ENCODE results near the gene CDC123. TPM values are rescaled to one million over a fixed set of nuclear protein-coding genes. Genes with fewer than 3 reads are reported as not detected.

The CDC123 gene
- total and polyA plus RNA-seq, 2 experiments from 2014 or later: 158 to 179 TPM

- no peak for ATAC-seq
- Histone ChIP-seq H3K9me2 (ENCODE audit: insufficient read depth) (no peaks in the 10 kb centered on the region), H3F3A (replicated peaks; ENCODE audit: low read depth) (no peaks in the 10 kb centered on the region), H3K27ac (ENCODE audit: low read depth) (no peak overlapping the region), H3K4me2 (no peak overlapping the region), H3K4me3 (no peak overlapping the region), H3K27me3 (ENCODE audit: insufficient read depth) (no peaks in the 10 kb centered on the region), H2AFZ (no peak overlapping the region), H4K20me1 (replicated peaks; ENCODE audit: insufficient read depth) (no peaks in the 10 kb centered on the region), H3K4me1 (ENCODE audit: insufficient read depth) (peaks cover 6% of the 10 kb centered on the region; the same call in 1 of the 2 replicates), H3K36me3 (ENCODE audit: insufficient read depth) (no peaks in the 10 kb centered on the region), H3K79me2 (replicated peaks; ENCODE audit: insufficient read depth) (no peaks in the 10 kb centered on the region)
- peaks cover 4% of the 10 kb centered on the region; the same call in 1 of the 3 replicates for H3K4me1 Mint-ChIP-seq
- H3K9me3 Mint-ChIP-seq: no peaks in the 10 kb centered on the region
- H3K4me3 Mint-ChIP-seq: no peak overlapping the region
- TF ChIP-seq JUNB (IDR thresholded peaks at IDR 0.05; ENCODE audit: unreplicated experiment) (no peak), EZH2 (IDR thresholded peaks at IDR 0.05; ENCODE audit: low read depth, unreplicated experiment) (no peak), ZNF331 (CRISPR knock-in tag; IDR thresholded peaks at IDR 0.05; ENCODE audit: low read depth) (no peak), POLR2AphosphoS5 (IDR thresholded peaks at IDR 0.05; ENCODE audit: low read depth) (no peak), STAT1 (IDR thresholded peaks at IDR 0.05; ENCODE audit: unreplicated experiment) (no peak), ZNF114 (CRISPR knock-in tag; IDR thresholded peaks at IDR 0.05) (no peak), EZH2phosphoT487 (IDR thresholded peaks at IDR 0.05; ENCODE audit: unreplicated experiment) (no peak), CREB1 (CRISPR knock-in tag; IDR thresholded peaks at IDR 0.05; ENCODE audit: low read depth) (no peak), NANOG (IDR thresholded peaks at IDR 0.05; ENCODE audit: borderline replicate concordance) (no peak)
- TF ChIP-seq, protein P1, sequence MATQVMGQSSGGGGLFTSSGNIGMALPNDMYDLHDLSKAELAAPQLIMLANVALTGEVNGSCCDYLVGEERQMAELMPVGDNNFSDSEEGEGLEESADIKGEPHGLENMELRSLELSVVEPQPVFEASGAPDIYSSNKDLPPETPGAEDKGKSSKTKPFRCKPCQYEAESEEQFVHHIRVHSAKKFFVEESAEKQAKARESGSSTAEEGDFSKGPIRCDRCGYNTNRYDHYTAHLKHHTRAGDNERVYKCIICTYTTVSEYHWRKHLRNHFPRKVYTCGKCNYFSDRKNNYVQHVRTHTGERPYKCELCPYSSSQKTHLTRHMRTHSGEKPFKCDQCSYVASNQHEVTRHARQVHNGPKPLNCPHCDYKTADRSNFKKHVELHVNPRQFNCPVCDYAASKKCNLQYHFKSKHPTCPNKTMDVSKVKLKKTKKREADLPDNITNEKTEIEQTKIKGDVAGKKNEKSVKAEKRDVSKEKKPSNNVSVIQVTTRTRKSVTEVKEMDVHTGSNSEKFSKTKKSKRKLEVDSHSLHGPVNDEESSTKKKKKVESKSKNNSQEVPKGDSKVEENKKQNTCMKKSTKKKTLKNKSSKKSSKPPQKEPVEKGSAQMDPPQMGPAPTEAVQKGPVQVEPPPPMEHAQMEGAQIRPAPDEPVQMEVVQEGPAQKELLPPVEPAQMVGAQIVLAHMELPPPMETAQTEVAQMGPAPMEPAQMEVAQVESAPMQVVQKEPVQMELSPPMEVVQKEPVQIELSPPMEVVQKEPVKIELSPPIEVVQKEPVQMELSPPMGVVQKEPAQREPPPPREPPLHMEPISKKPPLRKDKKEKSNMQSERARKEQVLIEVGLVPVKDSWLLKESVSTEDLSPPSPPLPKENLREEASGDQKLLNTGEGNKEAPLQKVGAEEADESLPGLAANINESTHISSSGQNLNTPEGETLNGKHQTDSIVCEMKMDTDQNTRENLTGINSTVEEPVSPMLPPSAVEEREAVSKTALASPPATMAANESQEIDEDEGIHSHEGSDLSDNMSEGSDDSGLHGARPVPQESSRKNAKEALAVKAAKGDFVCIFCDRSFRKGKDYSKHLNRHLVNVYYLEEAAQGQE (IDR thresholded peaks at IDR 0.05; ENCODE audit: unreplicated experiment): no peak
- TF ChIP-seq, protein P2, sequence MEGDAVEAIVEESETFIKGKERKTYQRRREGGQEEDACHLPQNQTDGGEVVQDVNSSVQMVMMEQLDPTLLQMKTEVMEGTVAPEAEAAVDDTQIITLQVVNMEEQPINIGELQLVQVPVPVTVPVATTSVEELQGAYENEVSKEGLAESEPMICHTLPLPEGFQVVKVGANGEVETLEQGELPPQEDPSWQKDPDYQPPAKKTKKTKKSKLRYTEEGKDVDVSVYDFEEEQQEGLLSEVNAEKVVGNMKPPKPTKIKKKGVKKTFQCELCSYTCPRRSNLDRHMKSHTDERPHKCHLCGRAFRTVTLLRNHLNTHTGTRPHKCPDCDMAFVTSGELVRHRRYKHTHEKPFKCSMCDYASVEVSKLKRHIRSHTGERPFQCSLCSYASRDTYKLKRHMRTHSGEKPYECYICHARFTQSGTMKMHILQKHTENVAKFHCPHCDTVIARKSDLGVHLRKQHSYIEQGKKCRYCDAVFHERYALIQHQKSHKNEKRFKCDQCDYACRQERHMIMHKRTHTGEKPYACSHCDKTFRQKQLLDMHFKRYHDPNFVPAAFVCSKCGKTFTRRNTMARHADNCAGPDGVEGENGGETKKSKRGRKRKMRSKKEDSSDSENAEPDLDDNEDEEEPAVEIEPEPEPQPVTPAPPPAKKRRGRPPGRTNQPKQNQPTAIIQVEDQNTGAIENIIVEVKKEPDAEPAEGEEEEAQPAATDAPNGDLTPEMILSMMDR (conservative IDR thresholded peaks at IDR 0.05; ENCODE audit: low read depth in 2 of 2): no peak
- TF ChIP-seq, protein P3, sequence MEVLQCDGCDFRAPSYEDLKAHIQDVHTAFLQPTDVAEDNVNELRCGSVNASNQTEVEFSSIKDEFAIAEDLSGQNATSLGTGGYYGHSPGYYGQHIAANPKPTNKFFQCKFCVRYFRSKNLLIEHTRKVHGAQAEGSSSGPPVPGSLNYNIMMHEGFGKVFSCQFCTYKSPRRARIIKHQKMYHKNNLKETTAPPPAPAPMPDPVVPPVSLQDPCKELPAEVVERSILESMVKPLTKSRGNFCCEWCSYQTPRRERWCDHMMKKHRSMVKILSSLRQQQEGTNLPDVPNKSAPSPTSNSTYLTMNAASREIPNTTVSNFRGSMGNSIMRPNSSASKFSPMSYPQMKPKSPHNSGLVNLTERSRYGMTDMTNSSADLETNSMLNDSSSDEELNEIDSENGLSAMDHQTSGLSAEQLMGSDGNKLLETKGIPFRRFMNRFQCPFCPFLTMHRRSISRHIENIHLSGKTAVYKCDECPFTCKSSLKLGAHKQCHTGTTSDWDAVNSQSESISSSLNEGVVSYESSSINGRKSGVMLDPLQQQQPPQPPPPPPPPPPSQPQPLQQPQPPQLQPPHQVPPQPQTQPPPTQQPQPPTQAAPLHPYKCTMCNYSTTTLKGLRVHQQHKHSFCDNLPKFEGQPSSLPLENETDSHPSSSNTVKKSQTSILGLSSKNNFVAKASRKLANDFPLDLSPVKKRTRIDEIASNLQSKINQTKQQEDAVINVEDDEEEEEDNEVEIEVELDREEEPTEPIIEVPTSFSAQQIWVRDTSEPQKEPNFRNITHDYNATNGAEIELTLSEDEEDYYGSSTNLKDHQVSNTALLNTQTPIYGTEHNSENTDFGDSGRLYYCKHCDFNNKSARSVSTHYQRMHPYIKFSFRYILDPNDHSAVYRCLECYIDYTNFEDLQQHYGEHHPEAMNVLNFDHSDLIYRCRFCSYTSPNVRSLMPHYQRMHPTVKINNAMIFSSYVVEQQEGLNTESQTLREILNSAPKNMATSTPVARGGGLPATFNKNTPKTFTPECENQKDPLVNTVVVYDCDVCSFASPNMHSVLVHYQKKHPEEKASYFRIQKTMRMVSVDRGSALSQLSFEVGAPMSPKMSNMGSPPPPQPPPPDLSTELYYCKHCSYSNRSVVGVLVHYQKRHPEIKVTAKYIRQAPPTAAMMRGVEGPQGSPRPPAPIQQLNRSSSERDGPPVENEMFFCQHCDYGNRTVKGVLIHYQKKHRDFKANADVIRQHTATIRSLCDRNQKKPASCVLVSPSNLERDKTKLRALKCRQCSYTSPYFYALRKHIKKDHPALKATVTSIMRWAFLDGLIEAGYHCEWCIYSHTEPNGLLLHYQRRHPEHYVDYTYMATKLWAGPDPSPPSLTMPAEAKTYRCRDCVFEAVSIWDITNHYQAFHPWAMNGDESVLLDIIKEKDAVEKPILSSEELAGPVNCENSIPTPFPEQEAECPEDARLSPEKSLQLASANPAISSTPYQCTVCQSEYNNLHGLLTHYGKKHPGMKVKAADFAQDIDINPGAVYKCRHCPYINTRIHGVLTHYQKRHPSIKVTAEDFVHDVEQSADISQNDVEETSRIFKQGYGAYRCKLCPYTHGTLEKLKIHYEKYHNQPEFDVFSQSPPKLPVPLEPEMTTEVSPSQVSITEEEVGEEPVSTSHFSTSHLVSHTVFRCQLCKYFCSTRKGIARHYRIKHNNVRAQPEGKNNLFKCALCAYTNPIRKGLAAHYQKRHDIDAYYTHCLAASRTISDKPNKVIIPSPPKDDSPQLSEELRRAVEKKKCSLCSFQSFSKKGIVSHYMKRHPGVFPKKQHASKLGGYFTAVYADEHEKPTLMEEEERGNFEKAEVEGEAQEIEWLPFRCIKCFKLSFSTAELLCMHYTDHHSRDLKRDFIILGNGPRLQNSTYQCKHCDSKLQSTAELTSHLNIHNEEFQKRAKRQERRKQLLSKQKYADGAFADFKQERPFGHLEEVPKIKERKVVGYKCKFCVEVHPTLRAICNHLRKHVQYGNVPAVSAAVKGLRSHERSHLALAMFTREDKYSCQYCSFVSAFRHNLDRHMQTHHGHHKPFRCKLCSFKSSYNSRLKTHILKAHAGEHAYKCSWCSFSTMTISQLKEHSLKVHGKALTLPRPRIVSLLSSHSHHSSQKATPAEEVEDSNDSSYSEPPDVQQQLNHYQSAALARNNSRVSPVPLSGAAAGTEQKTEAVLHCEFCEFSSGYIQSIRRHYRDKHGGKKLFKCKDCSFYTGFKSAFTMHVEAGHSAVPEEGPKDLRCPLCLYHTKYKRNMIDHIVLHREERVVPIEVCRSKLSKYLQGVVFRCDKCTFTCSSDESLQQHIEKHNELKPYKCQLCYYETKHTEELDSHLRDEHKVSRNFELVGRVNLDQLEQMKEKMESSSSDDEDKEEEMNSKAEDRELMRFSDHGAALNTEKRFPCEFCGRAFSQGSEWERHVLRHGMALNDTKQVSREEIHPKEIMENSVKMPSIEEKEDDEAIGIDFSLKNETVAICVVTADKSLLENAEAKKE (CRISPR knock-in tag; IDR thresholded peaks at IDR 0.05): no peak
- TF ChIP-seq, protein P4, sequence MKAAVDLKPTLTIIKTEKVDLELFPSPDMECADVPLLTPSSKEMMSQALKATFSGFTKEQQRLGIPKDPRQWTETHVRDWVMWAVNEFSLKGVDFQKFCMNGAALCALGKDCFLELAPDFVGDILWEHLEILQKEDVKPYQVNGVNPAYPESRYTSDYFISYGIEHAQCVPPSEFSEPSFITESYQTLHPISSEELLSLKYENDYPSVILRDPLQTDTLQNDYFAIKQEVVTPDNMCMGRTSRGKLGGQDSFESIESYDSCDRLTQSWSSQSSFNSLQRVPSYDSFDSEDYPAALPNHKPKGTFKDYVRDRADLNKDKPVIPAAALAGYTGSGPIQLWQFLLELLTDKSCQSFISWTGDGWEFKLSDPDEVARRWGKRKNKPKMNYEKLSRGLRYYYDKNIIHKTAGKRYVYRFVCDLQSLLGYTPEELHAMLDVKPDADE (IDR thresholded peaks at IDR 0.05): no peak
- H3K27me3 Mint-ChIP-seq (ENCODE audit: insufficient read depth, low read depth, poor library complexity): no peaks in the 10 kb centered on the region
- H3K36me3 Mint-ChIP-seq (ENCODE audit: low read depth): peaks cover 5% of the 10 kb centered on the region; the same call in 2 of the 3 replicates
- H3K27ac Mint-ChIP-seq: no peak overlapping the region
- DNase-seq (ENCODE audit: low spot score): no peak
Measured at GRCh38 chr10:12259988-12260387, 64.0 kb downstream of the CDC123 start.

Data from GM23338 (cell line).